GM10248 (cell line): ENCODE results near the gene LRP1-AS.

Source experiments
- CTCF ChIA-PET: fragments of 300-600 bp; sonication (Branson Sonifier 250); formaldehyde crosslinking; extraction: SDS; loops from one replicate; lab custom pipeline; 2021; ENCODE audit warnings: antibody characterized with exemption; lab: Yijun Ruan, JAX
- POLR2A ChIA-PET: fragments of 350-650 bp; sonication (Branson Sonifier 250); formaldehyde crosslinking; extraction: SDS; loops from one replicate; lab custom pipeline; 2020; ENCODE audit warnings: antibody characterized with exemption; lab: Yijun Ruan, JAX
- DNase-seq: peaks from one replicate; pipeline ENCODE4 v3.0.0; 2012; ENCODE audit errors: extremely low spot score
- CTCF ChIP-seq: IDR thresholded peaks from 2 replicates; pipeline ENCODE4 v1.5.1; 2012; ENCODE audit warnings: mild to moderate bottlenecking, low read depth; ENCODE audit errors: extremely low read depth, missing control alignments, control extremely low read depth

Gene LRP1-AS

GRCh38 chr12:57170927-57171326 lies 23.5 kb upstream of the LRP1-AS start:
- CTCF ChIA-PET: interaction anchor here (1.0 to 11.3 kb wide), 4 partner anchors 14 to 163 kb away, joined by 3 to 122 read pairs (median 10); no protein-coding TSS in a partner anchor
- no peak for TF ChIP-seq CTCF
- POLR2A ChIA-PET: no interaction called here
- DNase-seq: no peak

GRCh38 chr12:57170408-57170807 lies 23.0 kb upstream of the LRP1-AS start:
- no peak for TF ChIP-seq CTCF
- DNase-seq: no peak
- POLR2A ChIA-PET: no interaction called here
- CTCF ChIA-PET: interaction anchor here (1.0 to 11.3 kb wide), 5 partner anchors 14 to 162 kb away, joined by 3 to 122 read pairs (median 4); no protein-coding TSS in a partner anchor

- CTCF ChIA-PET: interaction anchor here (1.1 to 11.3 kb wide), 6 partner anchors 14 to 101 kb away, joined by 3 to 122 read pairs (median 4); no protein-coding TSS in a partner anchor
- no peak for TF ChIP-seq CTCF
- POLR2A ChIA-PET: no interaction called here
- DNase-seq: no peak
These were observed 22.6 kb upstream of the LRP1-AS start for GRCh38 chr12:57169969-57170368.

- ChIA-PET POLR2A (no interaction called here), CTCF (interaction anchor here (1.2 to 11.3 kb wide), 6 partner anchors 15 to 100 kb away, joined by 3 to 122 read pairs (median 4); no protein-coding TSS in a partner anchor)
- TF ChIP-seq CTCF: no peak
- DNase-seq: no peak
These were observed 21.8 kb upstream of the LRP1-AS start for GRCh38 chr12:57169046-57169795.

GRCh38 chr12:57168058-57168457 lies 20.6 kb upstream of the LRP1-AS start:
- CTCF ChIA-PET: interaction anchor here (1.5 to 11.3 kb wide), 3 partner anchors 16 to 46 kb away, joined by 4 to 122 read pairs (median 17); no protein-coding TSS in a partner anchor
- DNase-seq: no peak
- TF ChIP-seq CTCF: no peak
- POLR2A ChIA-PET: no interaction called here

GRCh38 chr12:57166971-57167371 lies 19.6 kb upstream of the LRP1-AS start:
- TF ChIP-seq CTCF: no peak
- ChIA-PET POLR2A (no interaction called here), CTCF (interaction anchor here (1.1 to 11.3 kb wide), 3 partner anchors 10 to 43 kb away, joined by 3 to 122 read pairs (median 3); no protein-coding TSS in a partner anchor)
- no peak for DNase-seq
